GM23338 (cell line): Measurements from ENCODE around the gene CADPS.

ENCODE experiments used
- CREB1 ChIP-seq: fragments of 250-450 bp; sonication (Bioruptor Pico); IDR thresholded peaks from 2 replicates; pipeline ENCODE4 v1.5.0; 2020; ENCODE audit warnings: low read depth, mild to moderate bottlenecking, moderate library complexity
- CTCF ChIP-seq, 2 experiments: fragments of 200-600 bp in 1 of 2; sonication (generic) in 1 of 2; conservative IDR thresholded peaks; 2 replicates each; pipeline versions ENCODE4 v1.5.1 to v1.6.1; 2016 to 2017; ENCODE audit warnings: antibody characterized with exemption in 2 of 2, low read depth in 2 of 2, mild to moderate bottlenecking in 2 of 2, moderate library complexity in 1 of 2
- ETS1 ChIP-seq: IDR thresholded peaks from 2 replicates; pipeline ENCODE4 v1.6.1; 2016; ENCODE audit warnings: antibody characterized with exemption
- EZH2 ChIP-seq: fragments of 200-600 bp; sonication (generic); IDR thresholded peaks from one replicate; pipeline ENCODE4 v1.8.0; 2017; ENCODE audit warnings: antibody characterized with exemption, mild to moderate bottlenecking, low read depth; ENCODE audit not compliant: unreplicated experiment
- EZH2phosphoT487 ChIP-seq: fragments of 200-600 bp; sonication (generic); IDR thresholded peaks from one replicate; pipeline ENCODE4 v1.8.1; 2018; ENCODE audit warnings: antibody characterized with exemption; ENCODE audit not compliant: unreplicated experiment
- JUNB ChIP-seq: IDR thresholded peaks from one replicate; pipeline ENCODE4 v1.6.1; 2016; ENCODE audit warnings: antibody characterized with exemption; ENCODE audit not compliant: unreplicated experiment
- NANOG ChIP-seq: IDR thresholded peaks from 2 replicates; pipeline ENCODE4 v1.6.1; 2016; ENCODE audit warnings: antibody characterized with exemption, borderline replicate concordance
- POLR2AphosphoS5 ChIP-seq: IDR thresholded peaks from 2 replicates; pipeline ENCODE4 v1.6.1; 2016; ENCODE audit warnings: antibody characterized with exemption, low read depth
- REST ChIP-seq: IDR thresholded peaks from one replicate; pipeline ENCODE4 v1.6.1; 2018; ENCODE audit warnings: antibody characterized with exemption; ENCODE audit not compliant: unreplicated experiment
- ZNF331 ChIP-seq: fragments of 250-450 bp; sonication (Bioruptor Pico); IDR thresholded peaks from 2 replicates; pipeline ENCODE4 v1.5.0; 2020; ENCODE audit warnings: low read depth, mild to moderate bottlenecking, moderate library complexity
- ZNF462 ChIP-seq: fragments of 250-450 bp; sonication (Bioruptor Pico); IDR thresholded peaks from 2 replicates; pipeline ENCODE4 v1.5.0; 2020; ENCODE audit warnings: mild to moderate bottlenecking, moderate library complexity

GRCh38 chr3:62647711-62648110 lies 227.5 kb downstream of the CADPS start:
- TF ChIP-seq CTCF (conservative IDR thresholded peaks at IDR 0.05; ENCODE audit: low read depth in 2 of 2) (no peak), EZH2 (no peak), JUNB (no peak), POLR2AphosphoS5 (no peak), REST (no peak), EZH2phosphoT487 (no peak), ZNF331 (CRISPR knock-in tag) (no peak), ETS1 (no peak), CREB1 (CRISPR knock-in tag) (no peak), NANOG (no peak), ZNF462 (CRISPR knock-in tag) (no peak)
